ENCODE data around the gene INO80. TPM values are rescaled to one million over a fixed set of nuclear protein-coding genes. Genes with fewer than 3 reads are reported as not detected.
"Not testable (repeated sequence)": the region's sequence is repeated elsewhere in the genome, so short reads cannot be mapped to it uniquely, and the experiment has no call there.

Gene INO80
- total RNA-seq, 1 donor from 2014 or later = 13.3 TPM

- intact Hi-C loops (cut with DNase I) = no loop called here
- no peak for DNase-seq (ENCODE audit: low spot score)
These were observed 131.7 kb downstream of the INO80 start for GRCh38 chr15:40984406-40984805.

DNA sequence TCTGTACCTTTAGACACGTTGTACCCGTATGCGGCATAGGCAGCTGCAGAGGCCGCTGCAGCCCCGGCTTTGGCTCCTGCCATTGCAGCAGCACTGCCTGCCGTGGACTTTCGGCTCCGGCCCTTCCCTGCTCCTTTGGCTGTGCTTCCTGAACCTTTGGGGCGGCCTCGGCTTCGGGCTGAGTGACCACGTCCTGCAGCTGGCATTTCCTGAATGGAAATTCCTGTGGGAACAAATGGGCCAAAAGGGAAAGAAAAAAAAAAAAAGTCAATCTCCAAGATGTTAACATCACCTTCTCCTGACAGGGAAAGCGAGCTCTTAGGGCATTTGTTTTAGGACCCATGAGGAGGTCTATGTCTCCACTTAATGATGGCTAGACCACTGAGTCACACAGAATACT is 133.2 kb downstream of the INO80 start:
- intact Hi-C loops (cut with DNase I) = no loop called here
- DNase-seq (ENCODE audit: low spot score) = no peak

GRCh38 chr15:40981186-40981585 is 134.9 kb downstream of the INO80 start:
- intact Hi-C loops (cut with DNase I) = no loop called here
- DNase-seq (ENCODE audit: low spot score) = no peak

DNA sequence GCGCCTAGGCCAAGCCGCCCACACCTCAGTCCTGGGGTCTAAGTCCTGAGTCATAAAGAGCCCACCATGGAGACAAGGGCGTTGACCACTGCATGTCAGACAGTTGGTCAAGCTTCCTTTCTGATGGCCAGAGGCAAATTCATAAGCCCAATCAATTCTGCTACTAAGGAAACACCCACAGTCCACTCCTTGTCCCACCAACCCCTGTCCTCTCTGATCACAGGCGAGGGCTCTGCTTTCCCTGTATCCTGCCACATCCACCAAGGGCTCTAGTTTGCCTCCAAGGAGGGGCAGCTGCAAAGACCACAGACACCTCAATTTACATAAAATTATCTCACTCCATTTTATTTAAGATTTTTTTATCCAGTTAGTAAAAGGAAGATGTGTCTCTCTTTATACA is 137.5 kb downstream of the INO80 start:
- DNase-seq (ENCODE audit: low spot score) = no peak
- intact Hi-C loops (cut with DNase I) = no loop called here

DNA sequence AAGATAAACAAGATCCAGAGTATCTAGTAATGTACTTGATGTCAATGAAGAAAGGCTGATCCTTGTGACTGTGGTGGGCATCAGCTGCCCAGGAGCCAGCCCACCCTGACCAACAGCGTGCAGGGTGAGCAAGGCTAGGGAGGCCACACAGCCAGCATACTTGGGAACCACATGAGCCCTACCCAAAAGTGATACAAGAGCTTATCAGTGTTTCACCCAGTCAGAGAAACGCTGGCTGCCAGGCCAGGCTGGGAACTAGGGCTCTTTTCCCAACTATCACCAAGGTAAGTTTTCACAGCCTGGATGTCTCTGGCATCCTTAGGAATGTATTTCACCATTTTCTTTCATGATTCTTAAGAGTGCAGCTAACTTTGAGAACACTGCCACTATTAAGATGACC is 137.9 kb downstream of the INO80 start:
- intact Hi-C loops (cut with DNase I) = no loop called here
- DNase-seq (ENCODE audit: low spot score) = peak; percentile 61

DNA sequence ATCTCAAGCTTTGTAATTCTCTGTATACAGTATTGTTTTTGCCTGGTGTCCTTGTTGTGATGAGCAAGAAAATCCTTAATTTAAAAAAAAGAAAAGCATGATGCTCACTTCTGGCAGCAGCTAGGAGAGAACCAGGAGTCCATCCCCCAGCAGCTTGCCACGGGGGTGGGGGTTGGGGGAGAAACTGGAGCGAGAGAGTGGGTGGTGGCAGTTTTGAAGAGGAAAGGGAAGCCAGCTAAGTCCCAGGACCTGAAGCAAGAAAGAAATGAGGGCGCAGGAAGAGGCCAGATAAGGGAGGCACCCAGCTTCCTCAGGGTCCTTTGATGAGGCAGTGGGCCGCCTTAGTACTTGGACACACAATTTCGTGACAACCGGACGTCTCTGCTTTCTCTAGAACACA is 139.3 kb downstream of the INO80 start:
- intact Hi-C loops (cut with DNase I) = no loop called here
- DNase-seq (ENCODE audit: low spot score) = peak; percentile 51

- intact Hi-C loops (cut with DNase I) = no loop called here
These were observed 141.2 kb downstream of the INO80 start for GRCh38 chr15:40974879-40975278.

GRCh38 chr15:40969363-40969762 is 146.7 kb downstream of the INO80 start:
- intact Hi-C loops (cut with DNase I) = no loop called here
- no peak for DNase-seq (ENCODE audit: low spot score)

More at GRCh38 chr15:40974879-40975278, 141.2 kb downstream of the INO80 start:
- DNase-seq (ENCODE audit: low spot score) = no peak

GRCh38 chr15:40968290-40969085 is 147.6 kb downstream of the INO80 start:
- no peak for DNase-seq (ENCODE audit: low spot score)
- intact Hi-C loops (cut with DNase I) = no loop called here

- intact Hi-C loops (cut with DNase I) = no loop called here
- no peak for DNase-seq (ENCODE audit: low spot score)
These were observed 151.4 kb downstream of the INO80 start for GRCh38 chr15:40964634-40965033.

GRCh38 chr15:40964006-40964405 is 152.1 kb downstream of the INO80 start:
- intact Hi-C loops (cut with DNase I) = no loop called here
- no peak for DNase-seq (ENCODE audit: low spot score)

DNA sequence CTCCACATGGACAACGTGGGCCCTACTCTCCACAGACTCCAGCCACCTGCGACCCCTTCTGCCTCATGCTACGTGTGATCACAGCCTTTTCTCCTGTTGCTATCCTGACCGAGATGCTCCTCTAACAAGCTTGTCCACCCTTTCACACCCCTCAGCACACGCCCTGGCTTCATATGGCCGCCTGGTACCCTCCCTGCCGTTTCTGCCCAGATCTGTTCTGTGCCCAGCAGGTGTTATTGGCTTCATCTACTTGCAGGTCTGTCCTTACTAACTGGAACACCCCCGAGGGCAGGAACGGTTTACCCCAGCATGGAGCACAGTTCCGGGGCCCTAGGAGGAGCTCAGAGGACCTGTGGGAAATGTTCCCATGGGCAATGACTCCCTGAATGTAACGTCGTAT is 152.9 kb downstream of the INO80 start:
- no peak for DNase-seq (ENCODE audit: low spot score)
- intact Hi-C loops (cut with DNase I) = no loop called here

DNA sequence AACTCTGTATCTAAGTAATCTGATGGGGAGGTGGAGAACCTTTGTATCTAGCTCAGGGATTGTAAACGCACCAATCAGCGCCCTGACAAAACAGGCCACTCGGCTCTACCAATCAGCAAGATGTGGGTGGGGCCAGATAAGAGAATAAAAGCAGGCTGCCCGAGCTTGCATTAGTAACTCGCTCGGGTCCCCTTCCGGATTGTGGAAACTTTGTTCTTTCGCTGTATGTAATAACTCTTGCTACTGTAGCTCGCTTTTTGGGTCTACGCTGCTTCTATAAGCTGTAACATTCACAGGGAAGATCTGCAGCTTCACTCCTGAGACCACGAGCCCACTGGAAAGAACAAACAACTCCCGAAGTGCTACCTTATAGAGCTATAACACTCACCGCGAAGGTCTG is 153.8 kb downstream of the INO80 start:
- DNase-seq (ENCODE audit: low spot score); intact Hi-C loops (cut with DNase I): not testable (repeated sequence)

GRCh38 chr15:40961740-40962139 is 154.3 kb downstream of the INO80 start:
- intact Hi-C loops (cut with DNase I) = not testable (repeated sequence)

DNA sequence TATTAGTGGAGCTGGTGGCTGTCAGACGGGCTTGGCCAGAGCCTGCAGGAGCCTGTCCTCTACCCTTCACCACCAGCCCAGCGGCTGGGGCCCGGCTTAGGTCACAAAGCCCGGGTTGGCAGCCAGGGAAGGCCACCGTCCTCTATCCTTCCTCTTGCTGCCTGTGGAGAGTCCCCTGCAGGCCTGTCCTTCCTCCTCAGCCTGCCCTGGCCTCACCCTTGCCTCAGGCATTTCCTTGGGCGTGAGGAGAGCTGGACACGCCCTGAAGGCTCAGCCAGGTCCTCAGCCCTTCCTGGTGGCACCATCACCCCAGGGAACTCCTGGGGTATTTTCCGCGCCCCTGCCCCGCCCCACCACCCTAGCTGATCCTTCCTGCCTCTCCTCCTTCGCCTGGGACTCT is 155.2 kb downstream of the INO80 start:
- DNase-seq (ENCODE audit: low spot score) = no peak
- intact Hi-C loops (cut with DNase I) = no loop called here

More at GRCh38 chr15:40961740-40962139, 154.3 kb downstream of the INO80 start:
- DNase-seq (ENCODE audit: low spot score) = not testable (repeated sequence)

GRCh38 chr15:40960151-40960885 is 155.8 kb downstream of the INO80 start:
- intact Hi-C loops (cut with DNase I) = no loop called here
- no peak for DNase-seq (ENCODE audit: low spot score)

DNA sequence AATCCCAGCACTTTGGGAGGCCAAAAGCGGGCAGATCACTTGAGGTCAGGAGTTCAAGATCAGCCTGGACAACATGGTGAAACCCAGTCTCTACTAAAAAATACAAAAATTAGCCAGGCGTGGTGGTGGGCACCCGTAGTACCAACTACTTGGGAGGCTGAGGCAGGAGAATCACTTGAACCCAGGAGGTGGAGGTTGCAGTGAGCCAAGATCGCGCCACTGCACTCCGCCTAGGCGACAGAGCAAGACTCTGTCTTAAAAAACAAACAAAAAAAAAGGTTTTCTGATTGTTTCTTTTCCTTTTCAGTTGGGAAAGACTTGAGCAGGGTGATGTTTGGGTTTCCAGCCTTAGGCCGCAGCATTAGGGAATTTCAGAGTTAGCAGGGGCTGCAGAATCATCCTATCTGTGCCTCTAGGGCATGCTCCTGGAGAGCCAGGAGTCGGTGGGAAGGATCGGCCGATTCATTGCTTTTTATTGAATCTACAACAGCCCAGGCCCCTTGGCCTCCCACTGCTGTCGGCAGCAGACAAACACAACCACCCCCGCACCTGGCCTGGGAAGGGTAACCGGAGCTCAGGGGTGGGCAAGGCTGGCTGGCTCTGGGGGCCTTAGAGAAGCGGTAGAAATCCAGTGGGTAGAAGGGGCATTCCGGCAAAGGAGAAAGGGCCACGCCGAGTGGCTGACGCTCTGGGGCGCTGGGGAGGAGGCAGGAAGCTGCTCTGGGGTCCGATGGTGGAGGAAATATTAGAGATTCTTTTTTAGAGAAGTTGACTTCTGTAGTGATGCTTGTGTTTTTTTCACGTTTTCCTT is 156.5 kb downstream of the INO80 start:
- DNase-seq (ENCODE audit: low spot score) = no peak
- intact Hi-C loops (cut with DNase I) = loop anchor here (5.0 kb wide), 1 partner anchor 52 kb away; no protein-coding TSS in a partner anchor

DNA sequence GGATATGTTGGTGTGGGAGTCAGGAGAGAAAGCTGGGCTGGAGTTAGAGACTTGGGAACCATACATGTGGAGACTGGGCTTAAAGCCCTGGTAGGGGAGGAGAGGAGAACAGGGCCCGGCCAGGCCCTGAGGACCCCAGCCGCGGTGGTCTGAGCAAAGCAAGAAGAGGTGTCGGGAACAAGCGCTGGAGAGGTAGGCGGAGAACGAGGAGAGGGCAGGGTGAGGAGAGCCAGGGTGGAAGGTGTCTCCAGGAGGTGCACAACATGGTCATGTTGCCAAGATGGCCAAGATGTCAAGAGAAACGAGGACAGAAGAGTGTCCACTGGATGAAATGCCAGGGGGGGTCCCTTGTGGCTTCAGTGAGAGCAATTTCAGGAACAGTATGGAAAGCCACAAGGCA is 157.4 kb downstream of the INO80 start:
- intact Hi-C loops (cut with DNase I) = loop anchor here (5.0 kb wide), 1 partner anchor 51 kb away; no protein-coding TSS in a partner anchor
- DNase-seq (ENCODE audit: low spot score) = no peak

- intact Hi-C loops (cut with DNase I) = loop anchor here (5.0 kb wide), 1 partner anchor 51 kb away; no protein-coding TSS in a partner anchor
- DNase-seq (ENCODE audit: low spot score) = no peak
These were observed 157.9 kb downstream of the INO80 start for GRCh38 chr15:40958146-40958545.

DNA sequence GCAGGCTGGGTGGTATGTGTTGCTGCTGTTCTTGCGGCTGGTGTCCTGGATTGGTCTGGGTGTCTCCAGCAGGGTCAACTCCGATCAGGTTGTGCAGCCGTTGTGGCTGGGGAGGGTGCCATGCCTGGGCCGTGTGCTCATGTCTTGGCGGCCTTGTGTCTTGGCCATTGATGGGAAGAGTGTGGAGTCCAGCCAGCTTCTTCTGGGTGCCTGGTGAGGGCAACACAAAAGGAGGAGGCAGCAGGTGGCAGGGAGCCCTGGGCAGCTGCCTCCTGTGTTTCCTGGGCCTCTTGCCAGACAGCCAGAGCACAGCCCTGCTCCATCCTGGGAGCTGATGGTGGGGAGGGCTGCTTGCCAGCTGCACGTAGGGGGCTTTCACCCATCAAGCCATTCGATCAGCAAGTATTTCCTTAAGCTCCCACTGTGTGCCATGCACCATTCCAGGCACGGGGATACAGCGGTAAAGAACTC is 158.5 kb downstream of the INO80 start:
- intact Hi-C loops (cut with DNase I) = loop anchor here (5.0 kb wide), 1 partner anchor 50 kb away; no protein-coding TSS in a partner anchor
- DNase-seq (ENCODE audit: low spot score) = peak; percentile 85
